HG03439 (cell line): ENCODE measurements around the gene APCDD1L.

Experiments
- ATAC-seq: cut with Tn5 transposase; IDR thresholded peaks from one replicate; pipeline ENCODE4 v1.9.1; 2021; ENCODE audit warnings: mild to moderate bottlenecking, moderate library complexity; ENCODE audit not compliant: unreplicated experiment

APCDD1L gene

GRCh38 chr20:58492795-58493524, 22.2 kb downstream of the APCDD1L start:
- ATAC-seq, result no peak

GRCh38 chr20:58492074-58492718, 23.0 kb downstream of the APCDD1L start:
- no peak for ATAC-seq

- no peak for ATAC-seq
Measured at GRCh38 chr20:58486207-58486606, 29.0 kb downstream of the APCDD1L start.

GRCh38 chr20:58485393-58485792, 29.8 kb downstream of the APCDD1L start:
- no peak for ATAC-seq

- ATAC-seq, result no peak
Measured at GRCh38 chr20:58483470-58483869, 31.7 kb downstream of the APCDD1L start.

- no peak for ATAC-seq
Measured at GRCh38 chr20:58483051-58483450, 32.1 kb downstream of the APCDD1L start.

GRCh38 chr20:58482416-58482815, 32.8 kb downstream of the APCDD1L start:
- ATAC-seq, result no peak

GRCh38 chr20:58481481-58482021, 33.6 kb downstream of the APCDD1L start:
- ATAC-seq, result no peak

GRCh38 chr20:58480551-58481336, 34.5 kb downstream of the APCDD1L start:
- no peak for ATAC-seq

GRCh38 chr20:58479726-58480440, 35.3 kb downstream of the APCDD1L start:
- no peak for ATAC-seq

GRCh38 chr20:58478141-58478805, 36.9 kb downstream of the APCDD1L start:
- no peak for ATAC-seq

- ATAC-seq, result no peak
Measured at GRCh38 chr20:58475466-58475865, 39.7 kb downstream of the APCDD1L start.

GRCh38 chr20:58473453-58474425, 41.5 kb downstream of the APCDD1L start:
- ATAC-seq, result no peak

- no peak for ATAC-seq
Measured at GRCh38 chr20:58472273-58473018, 42.8 kb downstream of the APCDD1L start.

GRCh38 chr20:58471193-58472164, 43.7 kb downstream of the APCDD1L start:
- no peak for ATAC-seq

GRCh38 chr20:58470336-58471192, 44.6 kb downstream of the APCDD1L start:
- no peak for ATAC-seq
